Stomach (tissue), 4 donors: ENCODE results near the gene CAPN2.

ENCODE experiments used
- CTCF ChIP-seq, 7 experiments: fragments of 450-650 bp in 4 of 7; fragments of 200-600 bp in 3 of 7; sonication (generic) in 3 of 7; IDR thresholded peaks; one replicate each; pipeline ENCODE4 v1.5.1; 2016 to 2019; ENCODE audit warnings: antibody characterized with exemption in 7 of 7, control low read depth in 2 of 7, mild to moderate bottlenecking in 1 of 7
- POLR2A ChIP-seq, 4 donors: fragments of 450-650 bp; IDR thresholded peaks; one replicate each; pipeline ENCODE4 v1.6.1; 2016; ENCODE audit warnings: antibody characterized with exemption in 4 of 4, control low read depth in 2 of 4, mild to moderate bottlenecking in 1 of 4, moderate library complexity in 1 of 4

GRCh38 chr1:223747838-223748335, 35.5 kb downstream of the CAPN2 start:
- TF ChIP-seq CTCF (IDR thresholded peaks at IDR 0.05) (no peak), POLR2A (IDR thresholded peaks at IDR 0.05) (no peak)
